ENCODE results near the gene KLF2. TPM values are rescaled to one million over a fixed set of nuclear protein-coding genes. Genes with fewer than 3 reads are reported as not detected.

KLF2 gene
- total RNA-seq, 1 experiment from 2014 or later, result 6.6 TPM

DNA sequence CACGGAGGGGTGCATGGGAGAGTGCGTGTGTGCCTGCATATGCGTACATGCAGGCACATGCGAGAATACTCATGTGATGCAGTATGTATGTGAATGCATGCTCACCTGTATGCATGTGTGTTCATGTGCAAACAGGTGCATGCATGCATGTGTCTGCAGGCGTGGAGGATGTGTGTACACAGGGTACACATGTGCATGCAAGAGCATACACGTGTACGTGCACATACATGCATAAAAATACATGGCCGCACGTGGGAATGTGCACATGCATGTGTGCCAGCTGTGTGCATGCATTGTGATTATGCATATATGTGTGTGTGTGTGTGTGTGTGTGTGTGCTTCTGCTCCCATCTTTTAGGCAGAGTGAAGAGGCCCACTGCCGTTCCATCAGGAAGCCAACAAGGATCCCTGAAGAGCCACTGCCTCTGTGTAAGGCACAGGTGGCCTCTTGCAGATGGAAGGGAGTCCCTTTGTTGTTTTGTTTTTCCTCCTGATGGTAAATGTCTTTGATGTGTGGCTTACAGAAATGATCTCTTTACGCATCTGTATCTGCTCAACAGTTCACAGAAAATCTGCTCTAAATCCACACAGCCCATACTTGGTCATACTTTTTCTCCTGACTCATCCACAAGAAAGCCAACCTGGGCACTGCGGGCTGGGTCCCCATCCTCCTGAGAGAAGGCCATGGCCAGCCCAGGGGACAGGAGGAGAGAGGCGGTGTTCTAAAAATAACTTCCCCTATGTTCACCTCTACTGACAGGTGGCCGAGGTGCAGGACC, 50.7 kb downstream of the KLF2 start:
- no TSS peak for BruUV-seq (replicated peaks)
- no peak overlapping the region for H3K9ac ChIP-seq (ENCODE audit: low read length)
- H3K9me2 ChIP-seq (replicated peaks; ENCODE audit: low read length), result no peaks in the 10 kb centered on the region
- POLR2A ChIA-PET (ENCODE audit: unreplicated experiment), result no interaction called here
- no peak overlapping the region for H3K4me3 ChIP-seq (ENCODE audit: low read length)
- no peaks in the 10 kb centered on the region for H3K4me1 ChIP-seq (ENCODE audit: insufficient read depth, low read length)
- ATAC-seq (no peak), DNase-seq (no peak)
- H3K79me2 ChIP-seq (ENCODE audit: low read length), result no peaks in the 10 kb centered on the region
- intact Hi-C loops (cut with micrococcal nuclease), result no loop called here
- CTCF ChIA-PET, result no interaction called here
- no peak for TF ChIP-seq EZH2phosphoT487 (IDR thresholded peaks at IDR 0.05; ENCODE audit: borderline replicate concordance, low read length)
- TF ChIP-seq EZH2 (IDR thresholded peaks at IDR 0.05; ENCODE audit: low read length, unreplicated experiment), result no peak
- TF ChIP-seq, protein P1, sequence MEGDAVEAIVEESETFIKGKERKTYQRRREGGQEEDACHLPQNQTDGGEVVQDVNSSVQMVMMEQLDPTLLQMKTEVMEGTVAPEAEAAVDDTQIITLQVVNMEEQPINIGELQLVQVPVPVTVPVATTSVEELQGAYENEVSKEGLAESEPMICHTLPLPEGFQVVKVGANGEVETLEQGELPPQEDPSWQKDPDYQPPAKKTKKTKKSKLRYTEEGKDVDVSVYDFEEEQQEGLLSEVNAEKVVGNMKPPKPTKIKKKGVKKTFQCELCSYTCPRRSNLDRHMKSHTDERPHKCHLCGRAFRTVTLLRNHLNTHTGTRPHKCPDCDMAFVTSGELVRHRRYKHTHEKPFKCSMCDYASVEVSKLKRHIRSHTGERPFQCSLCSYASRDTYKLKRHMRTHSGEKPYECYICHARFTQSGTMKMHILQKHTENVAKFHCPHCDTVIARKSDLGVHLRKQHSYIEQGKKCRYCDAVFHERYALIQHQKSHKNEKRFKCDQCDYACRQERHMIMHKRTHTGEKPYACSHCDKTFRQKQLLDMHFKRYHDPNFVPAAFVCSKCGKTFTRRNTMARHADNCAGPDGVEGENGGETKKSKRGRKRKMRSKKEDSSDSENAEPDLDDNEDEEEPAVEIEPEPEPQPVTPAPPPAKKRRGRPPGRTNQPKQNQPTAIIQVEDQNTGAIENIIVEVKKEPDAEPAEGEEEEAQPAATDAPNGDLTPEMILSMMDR (conservative IDR thresholded peaks at IDR 0.05; ENCODE audit: low read depth, low read length), result no peak
- H3K4me2 ChIP-seq (ENCODE audit: low read length), result no peak overlapping the region
- H3K36me3 ChIP-seq (ENCODE audit: low read depth, low read length), result peaks cover 17% of the 10 kb centered on the region
- no peak overlapping the region for H3K27ac ChIP-seq (ENCODE audit: low read length)
- H2AFZ ChIP-seq (ENCODE audit: low read length), result no peak overlapping the region
- no peaks in the 10 kb centered on the region for H3K27me3 ChIP-seq (ENCODE audit: low read length)
- H3F3A ChIP-seq (ENCODE audit: low read length, unreplicated experiment), result no peaks in the 10 kb centered on the region
- H4K20me1 ChIP-seq (ENCODE audit: low read length), result no peaks in the 10 kb centered on the region
- H3K9me3 ChIP-seq (ENCODE audit: low read length), result no peaks in the 10 kb centered on the region

DNA sequence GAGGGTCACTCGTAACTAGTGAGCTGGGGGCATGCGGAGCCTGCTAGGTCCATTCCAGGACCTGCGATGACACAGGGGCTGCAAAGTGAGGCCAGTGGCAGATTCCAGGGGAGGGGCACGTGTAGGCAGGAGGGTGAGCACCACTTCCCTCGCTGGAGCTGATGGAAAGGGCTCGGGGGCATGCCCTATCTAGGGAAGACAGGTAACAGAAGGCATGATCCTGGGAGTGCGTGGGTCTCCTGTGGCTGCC, 51.2 kb downstream of the KLF2 start:
- ChIA-PET CTCF (no interaction called here), POLR2A (ENCODE audit: unreplicated experiment) (no interaction called here)
- Histone ChIP-seq H3K27me3 (ENCODE audit: low read length) (no peaks in the 10 kb centered on the region), H3K79me2 (ENCODE audit: low read length) (no peaks in the 10 kb centered on the region), H3K36me3 (ENCODE audit: low read depth, low read length) (peaks cover 17% of the 10 kb centered on the region), H3K9ac (ENCODE audit: low read length) (no peak overlapping the region), H3K9me3 (ENCODE audit: low read length) (no peaks in the 10 kb centered on the region), H3F3A (ENCODE audit: low read length, unreplicated experiment) (no peaks in the 10 kb centered on the region), H3K4me2 (ENCODE audit: low read length) (no peak overlapping the region), H4K20me1 (ENCODE audit: low read length) (no peaks in the 10 kb centered on the region), H3K9me2 (replicated peaks; ENCODE audit: low read length) (no peaks in the 10 kb centered on the region), H3K4me3 (ENCODE audit: low read length) (no peak overlapping the region), H3K4me1 (ENCODE audit: insufficient read depth, low read length) (no peaks in the 10 kb centered on the region), H3K27ac (ENCODE audit: low read length) (no peak overlapping the region), H2AFZ (ENCODE audit: low read length) (no peak overlapping the region)
- no peak for TF ChIP-seq EZH2 (IDR thresholded peaks at IDR 0.05; ENCODE audit: low read length, unreplicated experiment)
- BruUV-seq (replicated peaks), result no TSS peak
- intact Hi-C loops (cut with micrococcal nuclease), result no loop called here
- no peak for DNase-seq
- no peak for ATAC-seq

DNA sequence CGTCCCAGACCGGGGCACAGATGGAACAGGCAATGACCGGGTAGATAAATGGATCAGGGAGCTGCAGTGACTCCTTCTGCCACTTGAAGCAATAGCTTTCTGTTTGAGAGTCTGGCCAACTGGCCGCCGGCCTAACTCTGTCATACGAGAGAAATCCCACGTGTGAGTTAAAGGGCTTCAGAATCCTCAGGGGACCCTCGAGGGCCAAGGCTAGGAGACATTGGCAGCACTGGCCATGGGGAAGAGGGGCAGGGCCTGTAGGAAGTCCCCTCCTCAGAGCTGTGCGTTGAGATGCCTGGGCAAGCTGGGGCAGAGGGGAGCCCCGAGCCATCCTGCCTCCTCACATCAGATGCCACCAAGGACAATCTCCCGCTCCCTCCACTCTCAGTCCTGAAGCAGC, 51.6 kb downstream of the KLF2 start:
- H3K9ac ChIP-seq (ENCODE audit: low read length), result no peak overlapping the region
- H4K20me1 ChIP-seq (ENCODE audit: low read length), result no peaks in the 10 kb centered on the region
- H3F3A ChIP-seq (ENCODE audit: low read length, unreplicated experiment), result no peaks in the 10 kb centered on the region
- H3K4me3 ChIP-seq (ENCODE audit: low read length), result no peak overlapping the region
- no peaks in the 10 kb centered on the region for H3K79me2 ChIP-seq (ENCODE audit: low read length)
- no peak overlapping the region for H2AFZ ChIP-seq (ENCODE audit: low read length)
- H3K9me3 ChIP-seq (ENCODE audit: low read length), result no peaks in the 10 kb centered on the region
- no peaks in the 10 kb centered on the region for H3K27me3 ChIP-seq (ENCODE audit: low read length)
- BruUV-seq (replicated peaks), result no TSS peak
- ChIA-PET CTCF (interaction anchor here (1.0 kb wide), 1 partner anchor 38 kb away, joined by 4 read pairs; no protein-coding TSS in a partner anchor), POLR2A (ENCODE audit: unreplicated experiment) (no interaction called here)
- H3K36me3 ChIP-seq (ENCODE audit: low read depth, low read length), result peaks cover 19% of the 10 kb centered on the region
- ATAC-seq (no peak), DNase-seq (no peak)
- H3K27ac ChIP-seq (ENCODE audit: low read length), result no peak overlapping the region
- no peak for TF ChIP-seq EZH2 (IDR thresholded peaks at IDR 0.05; ENCODE audit: low read length, unreplicated experiment)
- TF ChIP-seq, protein P1 (conservative IDR thresholded peaks at IDR 0.05; ENCODE audit: low read depth, low read length), result no peak
- no peak overlapping the region for H3K4me2 ChIP-seq (ENCODE audit: low read length)
- H3K9me2 ChIP-seq (replicated peaks; ENCODE audit: low read length), result no peaks in the 10 kb centered on the region
- no peaks in the 10 kb centered on the region for H3K4me1 ChIP-seq (ENCODE audit: insufficient read depth, low read length)
- intact Hi-C loops (cut with micrococcal nuclease), result no loop called here

All from PC-3 (cell line).